Muscle layer of duodenum (tissue), 2 donors: ENCODE data around the gene ANKMY1.

Experiments used
- H3K27ac ChIP-seq: one replicate; pipeline ENCODE4 v1.7.0; 2013; ENCODE audit warnings: mild to moderate bottlenecking, low read length
- H3K27me3 ChIP-seq: one replicate; pipeline ENCODE4 v1.7.0; 2013; ENCODE audit warnings: low read depth, mild to moderate bottlenecking, control low read depth, low read length
- H3K36me3 ChIP-seq, 2 donors: one replicate each; pipeline ENCODE4 v1.7.0; 2013; ENCODE audit warnings: low read length in 2 of 2, control low read depth in 1 of 2, mild to moderate bottlenecking in 1 of 2; ENCODE audit not compliant: insufficient read depth in 2 of 2, control insufficient read depth in 1 of 2
- H3K4me1 ChIP-seq, 2 donors: one replicate each; pipeline ENCODE4 v1.7.0; 2013; ENCODE audit warnings: low read length in 2 of 2, mild to moderate bottlenecking in 2 of 2, control low read depth in 1 of 2, moderate library complexity in 1 of 2; ENCODE audit not compliant: insufficient read depth in 2 of 2, control insufficient read depth in 1 of 2
- H3K4me3 ChIP-seq, 2 donors: one replicate each; pipeline ENCODE4 v1.7.0; 2013; ENCODE audit warnings: low read length in 2 of 2, low read depth in 1 of 2, mild to moderate bottlenecking in 1 of 2
- H3K9me3 ChIP-seq, 2 donors: one replicate each; pipeline ENCODE4 v1.7.0; 2013; ENCODE audit warnings: low read length in 2 of 2, control low read depth in 1 of 2, mild to moderate bottlenecking in 1 of 2; ENCODE audit not compliant: control insufficient read depth in 1 of 2
- donor health status: healthy.

ANKMY1 gene

DNA sequence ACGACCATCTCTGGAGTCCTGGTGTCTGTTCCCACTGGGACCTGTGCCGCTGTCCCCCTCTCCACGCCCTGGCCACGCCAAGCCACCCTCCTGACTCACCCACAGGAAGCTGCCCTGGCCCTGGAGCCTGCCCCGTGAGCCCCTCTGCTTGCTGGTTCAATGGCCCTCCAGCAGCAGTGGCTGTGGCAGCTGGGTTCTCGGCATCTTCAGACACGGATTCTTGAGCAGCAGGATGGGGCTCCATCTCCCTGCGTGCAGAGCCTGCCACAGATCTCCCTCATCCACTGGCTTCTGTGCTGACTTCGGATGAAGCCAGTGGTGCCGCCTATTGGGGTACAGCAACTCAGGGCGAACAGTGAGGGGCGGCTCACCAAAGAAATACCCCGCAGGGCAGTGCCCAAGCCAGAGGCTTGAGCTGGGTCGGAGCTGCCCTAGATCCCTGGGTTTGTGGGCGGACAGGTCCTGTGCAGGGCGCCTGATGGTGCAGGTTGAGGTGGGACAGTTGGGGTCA, 42.7 kb upstream of the ANKMY1 start:
- Histone ChIP-seq H3K9me3 (no peaks in the 10 kb centered on the region), H3K36me3 (peaks cover 0 to 35% of the 10 kb centered on the region in 2 donors)

GRCh38 chr2:240599141-240599583, 41.4 kb upstream of the ANKMY1 start:
- H3K4me3 ChIP-seq, result no peak overlapping the region
- H3K4me1 ChIP-seq, result peaks cover 0 to 2% of the 10 kb centered on the region in 2 donors
- peaks cover 0 to 43% of the 10 kb centered on the region in 2 donors for H3K36me3 ChIP-seq
- H3K9me3 ChIP-seq, result no peaks in the 10 kb centered on the region
- no peak overlapping the region for H3K27ac ChIP-seq
- H3K27me3 ChIP-seq, result no peaks in the 10 kb centered on the region

More for the DNA sequence above, 42.7 kb upstream of the ANKMY1 start:
- Histone ChIP-seq H3K4me3 (no peak overlapping the region), H3K27ac (no peak overlapping the region), H3K27me3 (no peaks in the 10 kb centered on the region), H3K4me1 (peaks cover 0 to 5% of the 10 kb centered on the region in 2 donors)

GRCh38 chr2:240598311-240598911, 40.6 kb upstream of the ANKMY1 start:
- no peaks in the 10 kb centered on the region for H3K27me3 ChIP-seq
- no peak overlapping the region for H3K4me3 ChIP-seq
- H3K9me3 ChIP-seq, result no peaks in the 10 kb centered on the region
- H3K4me1 ChIP-seq, result no peaks in the 10 kb centered on the region
- no peak overlapping the region for H3K27ac ChIP-seq
- peaks cover 0 to 46% of the 10 kb centered on the region in 2 donors for H3K36me3 ChIP-seq

- Histone ChIP-seq H3K27ac (no peak overlapping the region), H3K4me3 (no peak overlapping the region), H3K36me3 (peaks cover 0 to 43% of the 10 kb centered on the region in 2 donors), H3K27me3 (no peaks in the 10 kb centered on the region), H3K9me3 (no peaks in the 10 kb centered on the region), H3K4me1 (no peaks in the 10 kb centered on the region)
Observed at GRCh38 chr2:240597419-240598181, 39.8 kb upstream of the ANKMY1 start.

DNA sequence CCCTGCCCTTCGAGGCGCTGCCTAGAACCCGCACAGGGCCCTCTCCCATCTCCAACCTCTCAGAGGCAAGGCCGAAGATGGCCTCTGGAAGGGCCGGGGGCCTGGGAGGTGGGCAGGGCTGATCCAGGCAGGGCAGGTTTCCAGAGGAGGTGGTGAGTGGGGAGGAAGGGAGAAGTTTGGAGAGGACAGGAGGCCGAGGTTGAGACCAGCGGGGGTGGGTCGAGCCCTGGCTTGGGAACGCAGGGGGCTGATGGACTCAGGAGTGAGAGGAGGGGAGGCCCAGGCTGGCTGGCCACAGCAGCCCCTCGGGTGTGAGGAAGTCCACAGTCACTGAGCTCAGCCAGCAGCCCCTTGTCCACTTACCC, 39.2 kb upstream of the ANKMY1 start:
- Histone ChIP-seq H3K4me3 (no peak overlapping the region), H3K27ac (no peak overlapping the region), H3K9me3 (no peaks in the 10 kb centered on the region), H3K27me3 (no peaks in the 10 kb centered on the region), H3K4me1 (no peaks in the 10 kb centered on the region), H3K36me3 (peaks cover 0 to 49% of the 10 kb centered on the region in 2 donors)

DNA sequence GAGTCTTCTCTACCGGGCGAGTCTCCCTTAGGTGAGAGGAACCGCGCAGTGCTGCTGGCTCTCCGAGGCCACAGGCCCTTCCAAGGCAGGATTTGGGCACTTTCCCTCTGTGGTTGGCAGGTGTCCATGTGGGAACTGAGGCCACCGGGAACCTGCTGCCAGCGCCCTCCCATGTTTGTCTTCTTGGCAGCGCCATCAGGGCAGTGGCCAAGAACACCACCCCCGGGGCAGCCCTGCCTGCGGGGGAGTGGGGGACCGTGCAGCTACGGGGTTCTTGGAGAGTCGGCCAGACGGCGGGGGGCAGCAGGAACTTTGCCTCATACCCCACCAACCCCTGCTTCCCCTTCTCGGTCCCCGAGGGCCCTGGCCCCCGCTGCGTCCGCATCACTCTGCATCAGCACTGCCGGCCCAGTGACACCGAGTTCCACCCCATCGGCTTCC, 38.7 kb upstream of the ANKMY1 start:
- H3K4me1 ChIP-seq, result no peaks in the 10 kb centered on the region
- H3K36me3 ChIP-seq, result peaks cover under 1 to 54% of the 10 kb centered on the region in 2 donors
- no peaks in the 10 kb centered on the region for H3K27me3 ChIP-seq
- no peak overlapping the region for H3K27ac ChIP-seq
- H3K9me3 ChIP-seq, result no peaks in the 10 kb centered on the region
- no peak overlapping the region for H3K4me3 ChIP-seq

DNA sequence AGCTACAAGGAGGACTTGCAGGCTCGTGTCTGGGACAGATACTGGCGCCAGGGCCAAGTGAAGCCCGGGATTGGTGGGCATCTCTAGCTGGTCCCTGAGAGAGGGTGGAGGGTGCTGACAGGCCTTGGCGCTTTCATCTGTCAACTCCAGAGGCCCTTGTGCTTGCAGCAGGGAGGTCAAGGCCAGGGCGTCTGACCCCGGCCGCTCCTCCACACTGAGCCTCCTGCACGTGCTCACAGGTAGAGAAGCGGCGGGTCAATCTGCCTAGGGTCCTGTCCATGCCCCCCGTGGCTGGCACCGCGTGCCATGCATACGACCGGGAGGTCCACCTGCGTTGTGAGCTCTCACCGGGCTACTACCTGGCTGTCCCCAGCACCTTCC, 38.3 kb upstream of the ANKMY1 start:
- Histone ChIP-seq H3K27me3 (no peaks in the 10 kb centered on the region), H3K4me1 (no peaks in the 10 kb centered on the region), H3K4me3 (no peak overlapping the region), H3K27ac (no peak overlapping the region), H3K36me3 (peaks cover 5 to 57% of the 10 kb centered on the region in 2 donors), H3K9me3 (no peaks in the 10 kb centered on the region)

DNA sequence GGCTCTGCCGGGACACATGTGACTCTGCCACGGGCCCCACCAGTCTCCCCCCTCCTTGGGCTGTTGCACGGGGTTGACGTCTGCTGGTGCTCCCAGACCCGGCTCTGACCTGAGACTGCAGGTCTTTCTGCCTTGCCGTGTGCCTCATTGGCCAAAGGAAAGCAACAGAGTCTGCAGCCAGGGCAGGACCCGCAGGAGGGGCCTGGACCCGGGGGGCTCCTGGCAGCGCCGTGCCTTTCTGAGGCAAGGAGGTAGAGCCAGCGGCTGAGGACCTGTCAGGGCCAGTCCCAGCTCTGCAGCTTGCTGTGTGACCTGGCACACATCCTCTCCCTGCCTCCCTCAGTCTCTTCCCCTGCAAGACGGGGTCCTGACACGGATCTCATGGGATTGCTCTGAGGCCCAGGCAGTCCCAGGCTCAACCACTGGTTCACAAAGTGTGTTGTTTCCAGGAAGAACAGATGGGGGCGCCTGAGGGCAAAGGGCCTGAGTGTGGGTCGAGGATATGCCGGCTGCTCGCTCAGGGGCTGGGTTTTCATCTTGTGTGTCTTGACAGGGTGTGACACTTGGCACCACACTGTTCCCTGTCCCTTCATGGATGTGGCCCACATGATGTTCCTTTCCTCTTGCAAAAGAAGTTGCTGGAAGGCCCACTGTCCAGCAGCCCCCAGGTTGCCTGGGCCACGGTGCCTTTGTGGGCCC, 37.7 kb upstream of the ANKMY1 start:
- Histone ChIP-seq H3K27ac (no peak overlapping the region), H3K27me3 (no peaks in the 10 kb centered on the region), H3K9me3 (no peaks in the 10 kb centered on the region), H3K36me3 (peaks cover 10 to 63% of the 10 kb centered on the region in 2 donors), H3K4me1 (no peaks in the 10 kb centered on the region), H3K4me3 (no peak overlapping the region)

- H3K9me3 ChIP-seq, result no peaks in the 10 kb centered on the region
- H3K27ac ChIP-seq, result no peak overlapping the region
- H3K36me3 ChIP-seq, result peaks cover 13 to 71% of the 10 kb centered on the region in 2 donors
- H3K4me3 ChIP-seq, result no peak overlapping the region
- no peaks in the 10 kb centered on the region for H3K27me3 ChIP-seq
- no peaks in the 10 kb centered on the region for H3K4me1 ChIP-seq
Observed at GRCh38 chr2:240594511-240595380, 37.0 kb upstream of the ANKMY1 start.

DNA sequence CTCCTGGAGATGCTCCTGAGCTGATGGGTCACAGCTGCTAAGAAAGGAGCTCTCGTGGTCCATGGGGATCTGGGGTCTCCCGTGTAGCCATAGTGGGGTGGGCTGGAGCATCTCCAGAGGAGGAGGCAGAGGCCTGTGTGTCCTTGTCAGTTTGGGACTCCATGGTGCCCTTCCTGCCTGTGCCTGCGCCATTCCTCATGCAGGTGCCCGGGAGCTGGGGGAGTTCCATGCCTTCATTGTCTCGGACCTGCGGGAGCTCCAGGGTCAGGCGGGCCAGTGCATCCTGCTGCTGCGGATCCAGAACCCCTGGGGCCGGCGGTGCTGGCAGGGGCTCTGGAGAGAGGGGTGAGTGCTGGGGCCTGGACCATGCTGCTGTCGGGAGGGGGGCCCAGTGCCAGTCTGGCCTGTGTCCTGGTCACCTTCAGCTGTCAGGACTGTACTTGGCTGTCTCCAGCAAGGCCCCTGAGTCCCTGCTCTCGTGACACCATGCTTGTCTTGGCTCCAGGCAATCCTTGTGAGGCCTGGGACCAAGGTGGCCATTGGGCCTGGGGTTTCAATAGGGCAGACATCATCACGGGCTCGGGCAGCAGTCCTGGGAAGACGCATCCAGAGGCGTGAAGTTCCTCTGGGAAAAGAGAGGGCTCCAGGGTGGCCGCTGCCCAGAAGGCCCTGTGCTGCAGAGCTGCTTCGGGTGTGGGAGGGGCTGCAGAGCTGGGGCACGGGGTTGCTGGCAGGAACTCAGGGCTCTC, 36.1 kb upstream of the ANKMY1 start:
- Histone ChIP-seq H3K4me1 (peaks cover 0 to 1% of the 10 kb centered on the region in 2 donors), H3K27me3 (no peaks in the 10 kb centered on the region), H3K9me3 (no peaks in the 10 kb centered on the region), H3K36me3 (peaks cover 13 to 71% of the 10 kb centered on the region in 2 donors), H3K27ac (no peak overlapping the region), H3K4me3 (no peak overlapping the region)
